Measurements from ENCODE around the gene TTN. TPM values are rescaled to one million over a fixed set of nuclear protein-coding genes. Genes with fewer than 3 reads are reported as not detected.

Gene TTN
- total and polyA plus RNA-seq, 2 of the 4 experiments (the other 2 are of a cell fraction) = 0.02 to 0.18 TPM

DNA sequence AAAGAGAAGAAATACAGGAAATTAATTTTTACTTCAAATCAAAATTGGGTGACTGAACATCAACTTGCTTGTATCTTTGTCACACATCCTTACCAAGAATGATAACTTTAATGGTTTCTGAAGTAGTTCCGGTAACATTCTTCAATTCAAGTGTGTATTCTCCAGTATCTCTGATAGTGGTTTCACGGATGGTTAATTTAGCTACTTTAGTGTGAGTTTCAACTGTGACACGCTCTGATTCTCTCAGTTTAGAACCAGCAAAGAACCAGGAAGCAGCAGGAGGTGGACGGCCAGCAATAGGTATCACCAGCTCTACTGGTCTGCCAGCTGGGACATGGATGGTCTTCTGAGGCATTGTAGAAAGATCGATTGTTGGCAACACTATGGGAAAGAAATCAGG is 264.7 kb downstream of the TTN start:
- Histone ChIP-seq H2BK15ac (ENCODE audit: low read depth, low read length) (no peak overlapping the region), H3K18ac (ENCODE audit: low read depth, low read length) (no peak overlapping the region), H3K4me2 (ENCODE audit: low read depth, low read length) (no peak overlapping the region), H4K91ac (ENCODE audit: insufficient read depth, low read depth, low read length) (no peak overlapping the region), H2AFZ (replicated peaks; ENCODE audit: low read length, poor library complexity) (no peak overlapping the region), H2AK9ac (replicated peaks; ENCODE audit: low read depth, low read length, poor library complexity) (no peak overlapping the region), H3K9ac (ENCODE audit: low read depth, low read length) (no peak overlapping the region), H3K27me3 (ENCODE audit: control insufficient read depth, insufficient read depth, low read length) (no peaks in the 10 kb centered on the region), H2AK5ac (ENCODE audit: low read depth, low read length) (no peak overlapping the region), H3K9me1 (ENCODE audit: insufficient read depth, low read length) (peaks cover 3% of the 10 kb centered on the region; the same call in 1 of the 2 replicates), H4K8ac (ENCODE audit: low read depth in 2 of 2, low read length in 2 of 2) (no peak overlapping the region), H2BK120ac (ENCODE audit: low read depth, low read length) (no peak overlapping the region), H2BK5ac (ENCODE audit: low read depth, low read length, poor library complexity, severe bottlenecking) (no peak overlapping the region), H3K9me3 (ENCODE audit: control insufficient read depth, insufficient read depth, low read length) (no peaks in the 10 kb centered on the region), H4K20me1 (ENCODE audit: insufficient read depth, low read length) (no peaks in the 10 kb centered on the region), H2BK20ac (ENCODE audit: low read depth, low read length) (no peak overlapping the region), H3K4ac (ENCODE audit: low read depth, low read length) (no peak overlapping the region), H3K14ac (replicated peaks; ENCODE audit: low read depth, low read length) (no peak overlapping the region), H3K36me3 (ENCODE audit: control insufficient read depth, insufficient read depth, low read length) (peaks cover 12% of the 10 kb centered on the region), H3K23ac (ENCODE audit: low read depth, low read length) (no peak overlapping the region), H4K5ac (ENCODE audit: low read depth, low read length) (no peak overlapping the region), H3K4me3 (ENCODE audit: insufficient read depth, low read depth, low read length) (no peak overlapping the region), H3K56ac (ENCODE audit: extremely low read depth, insufficient read depth, low read length) (no peak overlapping the region), H3K27ac (ENCODE audit: insufficient read depth, low read length) (no peak overlapping the region), H3K4me1 (ENCODE audit: control insufficient read depth, insufficient read depth, low read length) (no peaks in the 10 kb centered on the region), H3K79me1 (ENCODE audit: low read depth in 1 of 2, low read length in 2 of 2) (peaks cover 0 to 3% of the 10 kb centered on the region in 2 experiments; a peak in 2 of 4 replicates)
- WGBS, 2 experiments (ENCODE audit: extremely low coverage in 2 of 2, insufficient read length in 1 of 2) = no CpG with 5 or more reads among the region's 5 CpGs
- intact Hi-C loops (cut with micrococcal nuclease) = no loop called here
- TF ChIP-seq SMC3 (IDR thresholded peaks at IDR 0.05; ENCODE audit: low read depth, low read length) (no peak), RCOR1 (IDR thresholded peaks at IDR 0.05; ENCODE audit: insufficient replicate concordance, low read length) (no peak), FOS (IDR thresholded peaks at IDR 0.05; ENCODE audit: low read depth, low read length) (no peak), BHLHE40 (IDR thresholded peaks at IDR 0.05; ENCODE audit: low read depth, low read length) (no peak)
- TF ChIP-seq, protein P1, sequence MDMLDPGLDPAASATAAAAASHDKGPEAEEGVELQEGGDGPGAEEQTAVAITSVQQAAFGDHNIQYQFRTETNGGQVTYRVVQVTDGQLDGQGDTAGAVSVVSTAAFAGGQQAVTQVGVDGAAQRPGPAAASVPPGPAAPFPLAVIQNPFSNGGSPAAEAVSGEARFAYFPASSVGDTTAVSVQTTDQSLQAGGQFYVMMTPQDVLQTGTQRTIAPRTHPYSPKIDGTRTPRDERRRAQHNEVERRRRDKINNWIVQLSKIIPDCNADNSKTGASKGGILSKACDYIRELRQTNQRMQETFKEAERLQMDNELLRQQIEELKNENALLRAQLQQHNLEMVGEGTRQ (IDR thresholded peaks at IDR 0.05; ENCODE audit: low read depth, low read length) = no peak
- ChIA-PET POLR2A (ENCODE audit: unreplicated experiment) (no interaction called here), CTCF (no interaction called here)
- in situ Hi-C loops (cut with MboI; ENCODE audit: low sequenced_read_pairs) = no loop called here
- DNase-seq (no peak), ATAC-seq (ENCODE audit: low read depth) (no peak)
- dilution Hi-C loops (cut with HindIII; ENCODE audit: low sequenced_read_pairs, unreplicated experiment) = no loop called here
- BruUV-seq (replicated peaks) = no TSS peak

All from IMR-90 (cell line).